HG03066 (cell line): ENCODE data around the gene SSNA1.

ENCODE experiments used
- ATAC-seq: cut with Tn5 transposase; IDR thresholded peaks from one replicate; pipeline ENCODE4 v1.9.1; 2021; ENCODE audit warnings: low read depth; ENCODE audit not compliant: unreplicated experiment

Gene SSNA1

GRCh38 chr9:137166380-137167229, 21.9 kb upstream of the SSNA1 start:
- no peak for ATAC-seq

GRCh38 chr9:137167277-137167746, 21.2 kb upstream of the SSNA1 start:
- no peak for ATAC-seq

GRCh38 chr9:137167747-137168572, 20.5 kb upstream of the SSNA1 start:
- ATAC-seq: no peak

- ATAC-seq: no peak
Observed at GRCh38 chr9:137168573-137168903, 19.9 kb upstream of the SSNA1 start.

GRCh38 chr9:137168904-137169856, 19.3 kb upstream of the SSNA1 start:
- no peak for ATAC-seq

GRCh38 chr9:137169896-137170358, 18.5 kb upstream of the SSNA1 start, which contains the start of gene LRRC26:
LRRC26 (minus strand) TSS chr9:137170051; CDS start chr9:137169943, 108 bp downstream.
- no peak for ATAC-seq

GRCh38 chr9:137170486-137171148, 17.9 kb upstream of the SSNA1 start:
- ATAC-seq: no peak

- no peak for ATAC-seq
Observed at GRCh38 chr9:137171149-137171900, 17.2 kb upstream of the SSNA1 start.

GRCh38 chr9:137172901-137173795, 15.3 kb upstream of the SSNA1 start:
- no peak for ATAC-seq

- ATAC-seq: no peak
Observed at GRCh38 chr9:137173796-137174664, 14.4 kb upstream of the SSNA1 start.

GRCh38 chr9:137174722-137175293, 13.7 kb upstream of the SSNA1 start:
- no peak for ATAC-seq

GRCh38 chr9:137175345-137175961, 13.0 kb upstream of the SSNA1 start:
- no peak for ATAC-seq

- ATAC-seq: no peak
Observed at GRCh38 chr9:137176302-137177182, 11.9 kb upstream of the SSNA1 start.

- no peak for ATAC-seq
Observed at GRCh38 chr9:137178201-137178938, 10.1 kb upstream of the SSNA1 start.
